Heart left ventricle (tissue), 16 donors: ENCODE measurements around the gene SSBP3. TPM values are rescaled to one million over a fixed set of nuclear protein-coding genes. Genes with fewer than 3 reads are reported as not detected.

Experiments
- ATAC-seq, 4 donors: fragments of 200-7000 bp; cut with Tn5 transposase; one replicate each; pipeline ENCODE4 v1.9.1; 2020 to 2022; ENCODE audit warnings: moderate library complexity in 4 of 4, mild to moderate bottlenecking in 3 of 4, moderate number of reproducible peaks in 1 of 4
- DNase-seq, 5 donors: peaks; one replicate each; pipeline ENCODE4 v3.0.0-alpha.2; 2020
- H3K27ac ChIP-seq, 12 donors: fragments of 200-600 bp; sonication (generic) in 4 of 12; one replicate each; pipeline versions ENCODE4 v1.5.0 to v1.8.0; 2016 to 2022; ENCODE audit warnings: mild to moderate bottlenecking in 2 of 12
- H3K27me3 ChIP-seq, 9 donors: fragments of 200-600 bp; sonication (generic) in 2 of 9; one replicate each; pipeline versions ENCODE4 v1.5.1 to v1.8.0; 2016 to 2022; ENCODE audit warnings: mild to moderate bottlenecking in 3 of 9
- H3K36me3 ChIP-seq, 9 donors: fragments of 200-600 bp; sonication (generic) in 2 of 9; one replicate each; pipeline versions ENCODE4 v1.5.0 to v1.8.0; 2018 to 2022; ENCODE audit warnings: mild to moderate bottlenecking in 2 of 9
- H3K4me1 ChIP-seq, 12 donors: fragments of 200-600 bp; sonication (generic) in 4 of 12; one replicate each; pipeline versions ENCODE4 v1.5.0 to v1.8.0; 2016 to 2022; ENCODE audit warnings: mild to moderate bottlenecking in 3 of 12
- H3K4me3 ChIP-seq, 12 donors: fragments of 200-600 bp; sonication (generic) in 4 of 12; one replicate each; pipeline versions ENCODE4 v1.5.0 to v1.8.0; 2017 to 2022; ENCODE audit warnings: mild to moderate bottlenecking in 9 of 12, moderate library complexity in 4 of 12
- H3K9me3 ChIP-seq, 12 donors: fragments of 200-600 bp; sonication (generic) in 4 of 12; one replicate each; pipeline versions ENCODE4 v1.5.0 to v1.8.0; 2016 to 2022; ENCODE audit warnings: mild to moderate bottlenecking in 1 of 12
- POLR2A ChIP-seq, 2 donors: fragments of 450-650 bp; IDR thresholded peaks; one replicate each; pipeline ENCODE4 v1.6.1; 2017; ENCODE audit warnings: antibody characterized with exemption in 2 of 2, mild to moderate bottlenecking in 2 of 2, moderate library complexity in 2 of 2
- WGBS, 4 donors: extraction: QIAGEN DNeasy Blood & Tissue Kit in 2 of 4; methylation state at CpG; one replicate each; pipeline versions ENCODE4 v1.1.5 to v1.1.7; 2013 to 2018; 5-methylcytosine and 5-hydroxymethylcytosine counted together
- intact Hi-C, 10 donors: fragments of 100-400 bp; cut with DNase I; formaldehyde crosslinking; loops; one replicate each; pipeline versions ENCODE4 v1.11.1 to v1.14.2; 2022
- polyA plus RNA-seq, 2 donors: library from polyadenylated mRNA; stranded (reverse); fragments of 200-250 nt; gene quantifications; one replicate each; pipeline ENCODE4 v1.2.3, GENCODE V29; 2013
- total RNA-seq, 9 donors: library from RNA; depleted of rRNA in 2 of 9; stranded (reverse); fragments of >200 nt in 2 of 9; fragmentation: NEBNext Ultra II Directional in 3 of 9; extraction: Animal tissue kit (Norgen Biotek cat#: 25700) in 3 of 9; gene quantifications; one replicate each; pipeline versions ENCODE4 v1.1.0 to v1.2.4, GENCODE V29; 2016 to 2023
- TF ChIP-seq, protein P1 (sequence below), 12 donors: fragments of 200-600 bp; sonication (generic) in 4 of 12; IDR thresholded peaks; one replicate each; pipeline versions ENCODE4 v1.5.0 to v1.8.0; 2018 to 2022; ENCODE audit warnings: antibody characterized with exemption in 12 of 12, mild to moderate bottlenecking in 5 of 12
- donor health status: ischemic (EF 13 %, LVEDD 7.1; RV severe dilation, severe dysfunction).
- donor health status: healthy with polysubstance abuse.
- donor health status: DM: no; HTN: yes; CAD: no.
- donor health status: DM: no; HTN: no; CAD: no.
- donor health status: ischemic (EF 25% LVEDD 6.9; RV normal size, moderate dysfunction).
- donor health status: ischemic (EF 25% LVEDD 5.7; RV mildly dilated, moderate dysfunction).
- donor health status: healthy.
- donor health status: DM: yes; HTN: yes; CAD: no.
- donor health status: ischemic (EF 35%, LVEDD 5.7; RV mildly dilated, moderate dysfunction).
- donor health status: nonischemic (EF 11% LVEDD 7.7; RV severe dilation, severe dysfunction).
- donor health status: DM: yes; HTN: yes; CAD: no.
- donor health status: PGD.
- donor health status: ischemic (EF 29% LVEDD 5.4; RV normal size, mild dysfunction).
- donor health status: nonischemic (EF 23%, LVEDD 6.1; RV moderate dilation, normal function).

Gene SSBP3
- total and polyA plus RNA-seq, 11 donors = 20.8 to 61.8 (median 48.1) TPM

DNA sequence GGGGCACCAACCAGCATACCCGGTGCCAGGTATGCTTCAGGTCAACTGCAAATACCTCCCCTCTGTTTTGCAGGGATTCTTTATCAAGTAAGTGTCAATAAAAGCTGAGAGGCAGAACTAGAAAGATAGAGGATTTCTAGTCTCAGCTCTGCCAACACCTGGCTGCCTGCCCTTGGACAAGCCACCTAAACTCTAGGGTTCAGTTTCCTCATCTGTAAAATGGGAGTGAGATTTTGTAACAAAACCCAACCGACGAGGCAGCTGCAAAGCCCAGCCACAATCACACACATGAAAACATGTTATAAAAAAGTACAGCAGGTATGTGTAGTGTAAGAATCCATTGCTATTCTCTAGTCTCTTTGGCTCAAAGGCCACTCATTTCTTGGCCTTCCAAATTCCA, 8.2 kb downstream of the SSBP3 start:
- intact Hi-C loops = loop anchor here in 4 of 10 donors (1.0 to 5.0 kb wide), 4 partner anchors 18 to 76 kb away; no protein-coding TSS in a partner anchor
- no peaks in the 10 kb centered on the region for H3K9me3 ChIP-seq
- H3K4me1 ChIP-seq = peaks cover 0 to 85% (median 35%) of the 10 kb centered on the region in 12 donors
- H3K36me3 ChIP-seq = peaks cover 0 to 81% (median 54%) of the 10 kb centered on the region in 9 donors
- H3K4me3 ChIP-seq = no peak overlapping the region
- no peaks in the 10 kb centered on the region for H3K27me3 ChIP-seq
- DNase-seq (no peak), ATAC-seq (no peak)
- WGBS, 4 donors = 80 to 89% (median 84%) methylated on average over 3 of the region's 3 CpGs
- no peak for TF ChIP-seq POLR2A (IDR thresholded peaks at IDR 0.05)
- TF ChIP-seq, protein P1, sequence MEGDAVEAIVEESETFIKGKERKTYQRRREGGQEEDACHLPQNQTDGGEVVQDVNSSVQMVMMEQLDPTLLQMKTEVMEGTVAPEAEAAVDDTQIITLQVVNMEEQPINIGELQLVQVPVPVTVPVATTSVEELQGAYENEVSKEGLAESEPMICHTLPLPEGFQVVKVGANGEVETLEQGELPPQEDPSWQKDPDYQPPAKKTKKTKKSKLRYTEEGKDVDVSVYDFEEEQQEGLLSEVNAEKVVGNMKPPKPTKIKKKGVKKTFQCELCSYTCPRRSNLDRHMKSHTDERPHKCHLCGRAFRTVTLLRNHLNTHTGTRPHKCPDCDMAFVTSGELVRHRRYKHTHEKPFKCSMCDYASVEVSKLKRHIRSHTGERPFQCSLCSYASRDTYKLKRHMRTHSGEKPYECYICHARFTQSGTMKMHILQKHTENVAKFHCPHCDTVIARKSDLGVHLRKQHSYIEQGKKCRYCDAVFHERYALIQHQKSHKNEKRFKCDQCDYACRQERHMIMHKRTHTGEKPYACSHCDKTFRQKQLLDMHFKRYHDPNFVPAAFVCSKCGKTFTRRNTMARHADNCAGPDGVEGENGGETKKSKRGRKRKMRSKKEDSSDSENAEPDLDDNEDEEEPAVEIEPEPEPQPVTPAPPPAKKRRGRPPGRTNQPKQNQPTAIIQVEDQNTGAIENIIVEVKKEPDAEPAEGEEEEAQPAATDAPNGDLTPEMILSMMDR (IDR thresholded peaks at IDR 0.05) = no peak
- peak overlapping the region in 7 of 12 donors; percentile 4 to 80 (median 71) for H3K27ac ChIP-seq

DNA sequence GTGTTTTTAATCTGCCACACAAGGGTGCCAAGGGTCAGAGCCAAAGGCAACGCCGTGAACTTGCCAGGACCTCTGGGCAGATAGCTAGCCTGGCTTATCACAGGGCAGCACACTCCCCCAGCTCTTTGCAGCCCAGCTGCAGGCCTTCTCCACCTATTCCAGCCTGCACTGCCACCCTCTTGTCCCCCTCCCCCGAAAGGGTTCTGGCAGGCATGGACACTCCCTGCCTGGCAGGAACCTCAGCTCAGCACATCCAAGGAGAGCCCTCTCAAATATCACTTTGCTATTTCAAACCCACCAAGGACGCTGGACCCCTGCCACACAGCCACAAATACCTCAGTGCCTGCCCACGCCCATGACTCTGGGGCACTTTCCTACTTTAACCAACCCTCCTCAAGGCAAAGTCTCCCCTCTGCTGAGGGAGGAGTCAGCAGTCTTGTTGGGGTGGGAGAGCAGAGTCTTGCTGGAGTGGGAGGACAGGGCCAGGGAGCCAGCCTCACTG, 9.1 kb downstream of the SSBP3 start:
- H3K4me1 ChIP-seq = peaks cover 0 to 83% (median 30%) of the 10 kb centered on the region in 12 donors
- no peak overlapping the region for H3K4me3 ChIP-seq
- ATAC-seq (peak; percentile 89 to 97 (median 96)), DNase-seq (peak; percentile 74 to 90 (median 77))
- intact Hi-C loops = loop anchor here in 4 of 10 donors (1.0 to 5.0 kb wide), 4 partner anchors 17 to 75 kb away; no protein-coding TSS in a partner anchor
- no peaks in the 10 kb centered on the region for H3K27me3 ChIP-seq
- peaks cover 0 to 87% (median 59%) of the 10 kb centered on the region in 9 donors for H3K36me3 ChIP-seq
- no peaks in the 10 kb centered on the region for H3K9me3 ChIP-seq
- TF ChIP-seq, protein P1 (IDR thresholded peaks at IDR 0.05) = no peak
- TF ChIP-seq POLR2A (IDR thresholded peaks at IDR 0.05) = no peak
- H3K27ac ChIP-seq = peak overlapping the region in 11 of 12 donors; percentile 7 to 80 (median 71)
- WGBS, 4 donors = 34 to 65% (median 41%) methylated on average over 5 of the region's 5 CpGs

- TF ChIP-seq, protein P1 (IDR thresholded peaks at IDR 0.05) = no peak
- TF ChIP-seq POLR2A (IDR thresholded peaks at IDR 0.05) = no peak
- intact Hi-C loops = loop anchor here in 3 of 10 donors (2.0 to 5.0 kb wide), 3 partner anchors 18 to 74 kb away; no protein-coding TSS in a partner anchor
- ATAC-seq (peak; percentile 3 to 46 (median 40)), DNase-seq (peak in 1 of 5 donors; percentile 37)
- Histone ChIP-seq H3K27ac (peak overlapping the region in 11 of 12 donors; percentile 37 to 80 (median 63)), H3K27me3 (no peaks in the 10 kb centered on the region), H3K36me3 (peaks cover 0 to 81% (median 60%) of the 10 kb centered on the region in 9 donors), H3K4me1 (peaks cover 0 to 83% (median 22%) of the 10 kb centered on the region in 12 donors), H3K9me3 (no peaks in the 10 kb centered on the region), H3K4me3 (no peak overlapping the region)
- 49 to 64% (median 57%) methylated on average over 8 of the region's 8 CpGs for WGBS, 4 donors
Measured at GRCh38 chr1:54396261-54396933, 9.8 kb downstream of the SSBP3 start.
